CD8-positive, alpha-beta memory T cell (primary cell): Measurements from ENCODE around the gene C6orf58. TPM values are rescaled to one million over a fixed set of nuclear protein-coding genes. Genes with fewer than 3 reads are reported as not detected.

Experiments used
- CTCF ChIA-PET: fragments of 350-600 bp; sonication (Branson Sonifier 250); formaldehyde crosslinking; loops from one replicate; lab custom pipeline; 2021; ENCODE audit warnings: antibody characterized with exemption; lab: Charles Lee
- POLR2A ChIA-PET: fragments of 350-600 bp; sonication (Branson Sonifier 250); formaldehyde crosslinking; loops from one replicate; lab custom pipeline; 2021; ENCODE audit warnings: antibody characterized with exemption; lab: Charles Lee
- DNase-seq, 5 donors: peaks; one replicate each; pipeline versions ENCODE4 v3.0.0 to v3.0.0-alpha.2; 2020 to 2022; ENCODE audit warnings: mixed read lengths in 1 of 5
- H3K27ac ChIP-seq: one replicate; pipeline ENCODE4 v1.7.0; 2013; ENCODE audit warnings: low read depth, mild to moderate bottlenecking, low read length, moderate library complexity
- H3K27me3 ChIP-seq: 2 replicates; pipeline ENCODE4 v1.7.0; 2013; ENCODE audit warnings: low read length, mild to moderate bottlenecking; ENCODE audit not compliant: insufficient read depth, poor library complexity, severe bottlenecking
- H3K36me3 ChIP-seq: 2 replicates; pipeline ENCODE4 v1.7.0; 2013; ENCODE audit warnings: mild to moderate bottlenecking, low read length, moderate library complexity; ENCODE audit not compliant: insufficient read depth
- H3K4me1 ChIP-seq: 2 replicates; pipeline ENCODE4 v1.7.0; 2013; ENCODE audit warnings: mild to moderate bottlenecking, low read length, moderate library complexity; ENCODE audit not compliant: insufficient read depth
- H3K4me3 ChIP-seq: 2 replicates; pipeline ENCODE4 v1.7.0; 2013; ENCODE audit warnings: mild to moderate bottlenecking, low read length
- H3K9me3 ChIP-seq: 2 replicates; pipeline ENCODE4 v1.7.0; 2013; ENCODE audit warnings: mild to moderate bottlenecking, low read length
- H3K27ac Mint-ChIP-seq, 8 donors: one replicate each; pipeline ENCODE4 v1.8.0; 2020 to 2021; ENCODE audit warnings: mixed read lengths in 8 of 8, mild to moderate bottlenecking in 6 of 8, inconsistent platforms in 3 of 8, moderate library complexity in 3 of 8
- H3K27me3 Mint-ChIP-seq, 2 donors: one replicate each; pipeline ENCODE4 v1.8.0; 2020 to 2021; ENCODE audit warnings: mixed read lengths in 2 of 2, mild to moderate bottlenecking in 1 of 2, moderate library complexity in 1 of 2
- H3K36me3 Mint-ChIP-seq, 3 donors: one replicate each; pipeline ENCODE4 v1.8.0; 2020 to 2021; ENCODE audit warnings: mixed read lengths in 3 of 3, inconsistent platforms in 1 of 3, mild to moderate bottlenecking in 1 of 3
- H3K4me1 Mint-ChIP-seq, 3 donors: one replicate each; pipeline ENCODE4 v1.8.0; 2020 to 2021; ENCODE audit warnings: mixed read lengths in 3 of 3, inconsistent platforms in 1 of 3, mild to moderate bottlenecking in 1 of 3
- H3K4me3 Mint-ChIP-seq, 7 donors: one replicate each; pipeline ENCODE4 v1.8.0; 2020 to 2021; ENCODE audit warnings: mixed read lengths in 7 of 7, mild to moderate bottlenecking in 6 of 7, moderate library complexity in 4 of 7, inconsistent platforms in 2 of 7
- H3K9me3 Mint-ChIP-seq, 5 donors: one replicate each; pipeline ENCODE4 v1.8.0; 2020 to 2022; ENCODE audit warnings: mixed read lengths in 5 of 5, mild to moderate bottlenecking in 3 of 5, moderate library complexity in 2 of 5, inconsistent platforms in 1 of 5
- polyA plus RNA-seq: library from polyadenylated mRNA; unstranded; fragments of 300-500 nt; fragmentation: Illumina TruSeq; gene quantifications from one replicate; pipeline ENCODE4 v1.2.3, GENCODE V29; 2021
- total RNA-seq, 2 experiments: library from RNA; stranded (reverse); gene quantifications; one replicate each; pipeline ENCODE4 v1.2.3, GENCODE V29; 2021

C6orf58 gene
- not detected for total RNA-seq
- not detected for polyA plus RNA-seq

DNA sequence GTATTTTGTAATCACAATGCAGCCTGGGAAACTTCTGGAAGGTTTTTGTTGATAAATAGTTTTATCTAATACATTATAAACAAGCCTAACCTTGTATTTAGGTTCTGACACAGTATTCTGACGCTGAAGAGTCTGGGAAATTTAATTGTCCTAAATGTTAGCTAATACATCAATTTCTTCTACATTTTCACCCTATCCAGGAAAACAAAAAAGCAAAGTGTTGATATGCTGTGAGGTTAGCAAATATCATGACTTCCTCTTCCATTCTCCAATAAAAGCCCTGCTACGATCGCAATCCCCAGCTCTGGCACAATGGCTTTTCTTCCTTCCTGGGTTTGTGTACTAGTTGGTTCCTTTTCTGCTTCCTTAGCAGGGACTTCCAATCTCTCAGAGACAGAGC lies at the start of gene C6orf58:
Gene C6orf58 (plus strand): TSS at position 301 of the 400 bp plus-strand sequence. CDS start 12 bp downstream, at position 313.
- Mint-ChIP-seq H3K27me3 (peaks cover 3 to 33% of the 10 kb centered on the region in 2 donors), H3K27ac (no peak within 1 kb of the TSS), H3K9me3 (no peaks in the 10 kb centered on the region), H3K4me1 (peaks cover 0 to 8% (median 3%) of the 10 kb centered on the region in 3 donors), H3K4me3 (no peak within 1 kb of the TSS), H3K36me3 (no peaks in the 10 kb centered on the region)
- Histone ChIP-seq H3K27me3 (no peaks in the 10 kb centered on the region), H3K4me1 (no peaks in the 10 kb centered on the region), H3K9me3 (no peaks in the 10 kb centered on the region), H3K27ac (no peak within 1 kb of the TSS), H3K4me3 (no peak within 1 kb of the TSS), H3K36me3 (no peaks in the 10 kb centered on the region)
- POLR2A ChIA-PET: no interaction called here
- DNase-seq: no peak
- CTCF ChIA-PET: no interaction called here

DNA sequence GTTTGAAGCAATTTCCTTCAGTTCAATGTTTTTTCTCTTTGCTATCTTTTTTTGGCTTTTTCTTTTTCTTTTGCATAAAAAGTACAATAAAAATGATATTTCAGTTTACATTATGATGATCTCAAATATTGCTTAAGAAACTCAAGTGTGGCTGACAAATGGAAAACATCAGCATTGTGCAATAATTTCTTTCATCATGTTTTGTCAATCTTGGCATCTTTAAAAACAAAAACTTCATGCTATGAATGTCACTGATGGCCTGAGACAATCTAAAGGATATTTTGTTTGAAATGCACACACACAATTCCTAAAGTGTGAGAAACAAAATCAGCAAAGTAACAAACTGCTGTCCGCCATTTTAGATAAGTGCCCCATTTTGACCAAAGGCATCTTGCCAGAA lies 44.0 kb upstream of the C6orf58 start:
- H3K4me3 Mint-ChIP-seq: no peak overlapping the region

DNA sequence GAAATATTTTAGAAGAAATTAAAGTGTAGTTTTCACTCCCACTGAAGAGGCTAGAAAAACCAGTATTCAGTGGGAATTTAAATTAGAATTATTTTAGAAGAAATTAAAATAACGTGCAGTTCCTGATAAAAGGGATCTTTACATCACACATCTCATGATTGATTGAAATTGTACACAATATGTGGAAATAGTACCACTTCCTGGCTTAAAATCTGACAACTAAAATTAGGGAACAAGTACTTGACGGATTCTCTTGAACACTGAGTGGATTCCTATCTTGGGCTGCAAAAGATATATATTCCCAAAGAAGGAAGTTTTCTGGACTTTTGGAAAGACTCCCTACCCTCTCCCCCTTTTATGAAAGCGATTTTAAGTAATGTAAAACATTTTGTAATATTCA lies 43.2 kb upstream of the C6orf58 start:
- no peaks in the 10 kb centered on the region for H3K36me3 Mint-ChIP-seq
- no peak overlapping the region for H3K4me3 Mint-ChIP-seq
- POLR2A ChIA-PET: no interaction called here
- DNase-seq: no peak
- H3K27ac ChIP-seq: no peak overlapping the region
- no peaks in the 10 kb centered on the region for H3K27me3 ChIP-seq
- H3K4me1 Mint-ChIP-seq: no peaks in the 10 kb centered on the region
- no peaks in the 10 kb centered on the region for H3K9me3 ChIP-seq
- no peaks in the 10 kb centered on the region for H3K36me3 ChIP-seq
- H3K9me3 Mint-ChIP-seq: no peaks in the 10 kb centered on the region
- peaks cover 18 to 39% of the 10 kb centered on the region in 2 donors for H3K27me3 Mint-ChIP-seq
- H3K4me3 ChIP-seq: no peak overlapping the region
- CTCF ChIA-PET: no interaction called here
- no peaks in the 10 kb centered on the region for H3K4me1 ChIP-seq
- H3K27ac Mint-ChIP-seq: no peak overlapping the region

More for the DNA sequence above, 44.0 kb upstream of the C6orf58 start:
- DNase-seq: no peak
- CTCF ChIA-PET: no interaction called here
- no peaks in the 10 kb centered on the region for H3K27me3 ChIP-seq
- no peak overlapping the region for H3K4me3 ChIP-seq
- Mint-ChIP-seq H3K27me3 (peaks cover 18 to 44% of the 10 kb centered on the region in 2 donors), H3K4me1 (no peaks in the 10 kb centered on the region), H3K36me3 (no peaks in the 10 kb centered on the region), H3K27ac (no peak overlapping the region), H3K9me3 (no peaks in the 10 kb centered on the region)
- H3K9me3 ChIP-seq: no peaks in the 10 kb centered on the region
- POLR2A ChIA-PET: no interaction called here
- no peak overlapping the region for H3K27ac ChIP-seq
- no peaks in the 10 kb centered on the region for H3K4me1 ChIP-seq
- no peaks in the 10 kb centered on the region for H3K36me3 ChIP-seq

DNA sequence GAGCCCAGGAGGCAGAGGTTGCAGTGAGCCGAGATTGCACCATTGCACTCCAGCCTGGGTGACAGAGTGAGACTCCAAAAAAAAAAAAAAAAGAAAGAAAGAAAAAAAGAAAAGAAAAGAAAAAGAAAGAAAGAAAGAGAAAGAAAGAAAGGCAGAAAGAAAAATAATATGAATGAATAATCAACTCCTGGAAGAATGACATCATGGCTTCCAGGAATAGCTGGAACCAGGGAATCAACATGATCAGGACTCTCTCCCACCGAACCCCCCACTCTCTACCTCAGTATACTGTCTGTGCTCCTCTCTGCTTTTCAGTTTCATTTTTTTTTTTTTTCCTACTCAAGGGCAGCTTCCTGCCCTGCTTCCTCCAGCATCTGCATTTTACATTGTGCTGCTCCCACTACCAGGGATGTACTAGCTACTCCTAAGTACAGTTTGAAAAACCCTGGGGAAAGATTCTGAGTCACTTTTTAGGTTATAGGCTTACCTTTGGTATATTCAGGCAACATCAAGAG lies 38.2 kb upstream of the C6orf58 start:
- Mint-ChIP-seq H3K9me3 (no peaks in the 10 kb centered on the region), H3K36me3 (no peaks in the 10 kb centered on the region), H3K4me3 (no peak overlapping the region), H3K27me3 (peaks cover 13 to 20% of the 10 kb centered on the region in 2 donors), H3K4me1 (no peaks in the 10 kb centered on the region), H3K27ac (peak overlapping the region in 1 of 8 donors; percentile 35)
- CTCF ChIA-PET: interaction anchor here (0.7 to 3.9 kb wide), 12 partner anchors 9 to 237 kb away, joined by 3 to 16 read pairs (median 4); no protein-coding TSS in a partner anchor
- H3K9me3 ChIP-seq: no peaks in the 10 kb centered on the region
- no peak overlapping the region for H3K27ac ChIP-seq
- H3K36me3 ChIP-seq: no peaks in the 10 kb centered on the region
- POLR2A ChIA-PET: interaction anchor here (0.7 kb wide), 1 partner anchor 1552 kb away, joined by 4 read pairs; no protein-coding TSS in a partner anchor
- H3K4me3 ChIP-seq: no peak overlapping the region
- DNase-seq: no peak
- no peaks in the 10 kb centered on the region for H3K4me1 ChIP-seq
- H3K27me3 ChIP-seq: no peaks in the 10 kb centered on the region

DNA sequence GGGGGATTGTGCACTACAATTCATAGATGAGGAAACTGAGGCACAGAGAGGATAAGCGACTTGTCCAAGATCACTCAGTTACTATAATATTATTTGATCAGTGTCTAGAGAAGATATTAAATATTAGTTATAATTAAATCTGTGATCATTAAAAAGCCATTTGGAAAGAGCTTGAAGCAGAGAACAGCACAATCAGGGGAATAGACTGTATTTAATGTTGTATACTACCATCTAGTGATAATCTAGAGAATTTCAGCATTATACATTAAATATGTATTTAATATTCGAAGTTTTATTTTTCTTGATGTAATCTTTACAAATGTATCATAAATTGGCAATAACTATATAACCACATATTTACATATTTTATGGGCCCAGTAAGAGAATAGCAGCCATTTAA lies 37.7 kb upstream of the C6orf58 start:
- POLR2A ChIA-PET: interaction anchor here (0.7 kb wide), 1 partner anchor 1552 kb away, joined by 4 read pairs; no protein-coding TSS in a partner anchor
- no peak overlapping the region for H3K27ac Mint-ChIP-seq
- CTCF ChIA-PET: interaction anchor here (0.7 to 3.9 kb wide), 11 partner anchors 9 to 238 kb away, joined by 3 to 16 read pairs (median 4); no protein-coding TSS in a partner anchor
- H3K9me3 Mint-ChIP-seq: no peaks in the 10 kb centered on the region
- peaks cover 10 to 17% of the 10 kb centered on the region in 2 donors for H3K27me3 Mint-ChIP-seq
- H3K27ac ChIP-seq: no peak overlapping the region
- H3K4me3 ChIP-seq: no peak overlapping the region
- H3K4me1 ChIP-seq: no peaks in the 10 kb centered on the region
- no peak overlapping the region for H3K4me3 Mint-ChIP-seq
- H3K36me3 ChIP-seq: no peaks in the 10 kb centered on the region
- no peaks in the 10 kb centered on the region for H3K36me3 Mint-ChIP-seq
- no peaks in the 10 kb centered on the region for H3K27me3 ChIP-seq
- DNase-seq: peak in 1 of 5 donors; percentile 3
- no peaks in the 10 kb centered on the region for H3K4me1 Mint-ChIP-seq
- H3K9me3 ChIP-seq: no peaks in the 10 kb centered on the region

DNA sequence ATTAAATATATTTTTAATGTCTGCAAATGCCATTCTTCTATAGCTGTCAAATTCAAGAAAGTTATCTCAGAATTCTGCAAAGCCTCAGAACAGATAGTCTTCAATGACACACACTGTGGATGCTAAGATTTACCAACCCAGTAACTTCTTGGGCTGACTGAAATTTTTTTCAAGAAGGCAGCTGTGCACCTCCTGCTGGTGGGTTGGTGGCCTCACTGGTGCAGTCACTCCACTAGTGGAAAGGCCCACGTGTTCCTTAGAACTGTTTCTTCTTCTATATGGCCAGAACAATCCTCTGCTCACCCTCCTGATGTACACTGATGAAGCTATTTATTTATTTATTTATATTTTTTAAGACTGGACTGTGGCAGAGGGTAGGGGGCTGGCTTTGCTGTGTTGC lies 29.8 kb upstream of the C6orf58 start:
- POLR2A ChIA-PET: no interaction called here
- no peaks in the 10 kb centered on the region for H3K4me1 Mint-ChIP-seq
- no peaks in the 10 kb centered on the region for H3K36me3 Mint-ChIP-seq
- peak in 1 of 5 donors; percentile 1 for DNase-seq
- H3K27ac Mint-ChIP-seq: no peak overlapping the region
- no peaks in the 10 kb centered on the region for H3K36me3 ChIP-seq
- H3K4me3 Mint-ChIP-seq: no peak overlapping the region
- no peak overlapping the region for H3K4me3 ChIP-seq
- CTCF ChIA-PET: interaction anchor here (1.7 kb wide), 1 partner anchor 31 kb away, joined by 5 read pairs; no protein-coding TSS in a partner anchor
- no peaks in the 10 kb centered on the region for H3K27me3 ChIP-seq
- no peaks in the 10 kb centered on the region for H3K9me3 ChIP-seq
- no peaks in the 10 kb centered on the region for H3K9me3 Mint-ChIP-seq
- H3K27ac ChIP-seq: no peak overlapping the region
- peaks cover 0 to 27% of the 10 kb centered on the region in 2 donors for H3K27me3 Mint-ChIP-seq
- no peaks in the 10 kb centered on the region for H3K4me1 ChIP-seq

DNA sequence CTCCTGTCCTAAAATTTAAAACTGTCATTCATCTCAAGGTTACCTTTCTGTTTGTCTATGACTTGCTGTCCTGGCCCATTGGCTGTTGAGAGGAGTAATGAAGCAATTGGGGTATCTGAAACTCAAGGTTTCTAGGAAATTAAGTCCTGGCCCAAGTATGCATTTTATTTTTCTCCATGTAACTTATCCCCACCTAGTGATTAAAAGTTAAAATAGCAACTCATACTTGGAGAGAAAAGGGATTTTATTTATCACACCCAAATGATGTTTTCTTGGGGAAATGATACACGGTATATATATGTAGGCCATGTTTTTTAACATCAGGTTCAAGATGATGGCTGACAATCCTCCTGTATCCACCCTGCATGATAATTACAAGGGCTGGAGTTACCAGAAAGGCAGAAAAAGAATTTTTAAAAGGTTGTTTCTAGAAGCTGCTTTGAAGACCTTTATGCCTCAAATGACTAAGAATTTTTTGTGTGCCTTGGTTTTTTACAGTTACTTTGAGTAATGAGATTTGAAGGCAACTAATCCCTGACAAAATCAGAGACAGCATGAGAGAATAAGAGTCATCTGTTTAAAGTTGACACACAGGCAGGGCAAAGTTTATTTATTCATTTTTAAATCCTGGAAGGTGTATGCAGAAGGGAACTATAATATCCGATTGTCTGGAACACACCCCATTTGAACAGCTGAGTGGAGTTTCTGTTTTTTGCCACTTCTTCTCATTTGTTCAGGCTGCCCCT lies 28.9 kb upstream of the C6orf58 start:
- Histone ChIP-seq H3K27me3 (no peaks in the 10 kb centered on the region), H3K9me3 (no peaks in the 10 kb centered on the region), H3K27ac (no peak overlapping the region), H3K4me3 (no peak overlapping the region), H3K36me3 (no peaks in the 10 kb centered on the region), H3K4me1 (no peaks in the 10 kb centered on the region)
- DNase-seq: no peak
- CTCF ChIA-PET: interaction anchor here (0.9 to 1.5 kb wide), 2 partner anchors 9 to 32 kb away, joined by 3 to 7 read pairs; no protein-coding TSS in a partner anchor
- H3K27ac Mint-ChIP-seq: no peak overlapping the region
- POLR2A ChIA-PET: no interaction called here
- H3K27me3 Mint-ChIP-seq: peaks cover 0 to 31% of the 10 kb centered on the region in 2 donors
- no peaks in the 10 kb centered on the region for H3K36me3 Mint-ChIP-seq
- no peaks in the 10 kb centered on the region for H3K4me1 Mint-ChIP-seq
- H3K9me3 Mint-ChIP-seq: no peaks in the 10 kb centered on the region
- H3K4me3 Mint-ChIP-seq: no peak overlapping the region

DNA sequence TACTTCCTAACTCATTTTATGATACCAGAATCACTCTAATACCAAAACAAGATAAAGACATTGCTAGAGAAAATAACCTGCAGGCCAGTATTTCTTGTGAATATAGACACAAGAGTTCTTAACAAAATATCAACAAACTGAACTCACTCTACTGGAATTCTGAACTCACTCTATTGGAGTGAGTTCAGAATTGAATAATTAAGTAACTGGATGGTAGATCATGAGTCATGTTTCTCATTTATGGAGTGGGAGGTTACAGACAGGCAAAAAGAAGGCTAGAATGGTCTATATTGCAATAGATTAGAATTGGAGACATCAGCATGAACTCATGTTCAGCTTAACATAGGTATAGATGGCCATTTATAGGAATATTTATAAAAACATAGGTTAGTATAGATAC lies 26.6 kb upstream of the C6orf58 start:
- Histone ChIP-seq H3K4me1 (no peaks in the 10 kb centered on the region), H3K9me3 (no peaks in the 10 kb centered on the region), H3K36me3 (no peaks in the 10 kb centered on the region), H3K27me3 (no peaks in the 10 kb centered on the region), H3K27ac (no peak overlapping the region), H3K4me3 (no peak overlapping the region)
- Mint-ChIP-seq H3K4me3 (no peak overlapping the region), H3K27ac (no peak overlapping the region), H3K4me1 (no peaks in the 10 kb centered on the region), H3K27me3 (peaks cover 0 to 31% of the 10 kb centered on the region in 2 donors), H3K9me3 (no peaks in the 10 kb centered on the region), H3K36me3 (no peaks in the 10 kb centered on the region)
- POLR2A ChIA-PET: no interaction called here
- no peak for DNase-seq
- CTCF ChIA-PET: no interaction called here
